8988T (cell line): ENCODE results near the gene TRIM32.

Source experiments
- DNase-seq: peaks from one replicate; pipeline ENCODE4 v3.0.0; 2011

TRIM32 gene, protein sequence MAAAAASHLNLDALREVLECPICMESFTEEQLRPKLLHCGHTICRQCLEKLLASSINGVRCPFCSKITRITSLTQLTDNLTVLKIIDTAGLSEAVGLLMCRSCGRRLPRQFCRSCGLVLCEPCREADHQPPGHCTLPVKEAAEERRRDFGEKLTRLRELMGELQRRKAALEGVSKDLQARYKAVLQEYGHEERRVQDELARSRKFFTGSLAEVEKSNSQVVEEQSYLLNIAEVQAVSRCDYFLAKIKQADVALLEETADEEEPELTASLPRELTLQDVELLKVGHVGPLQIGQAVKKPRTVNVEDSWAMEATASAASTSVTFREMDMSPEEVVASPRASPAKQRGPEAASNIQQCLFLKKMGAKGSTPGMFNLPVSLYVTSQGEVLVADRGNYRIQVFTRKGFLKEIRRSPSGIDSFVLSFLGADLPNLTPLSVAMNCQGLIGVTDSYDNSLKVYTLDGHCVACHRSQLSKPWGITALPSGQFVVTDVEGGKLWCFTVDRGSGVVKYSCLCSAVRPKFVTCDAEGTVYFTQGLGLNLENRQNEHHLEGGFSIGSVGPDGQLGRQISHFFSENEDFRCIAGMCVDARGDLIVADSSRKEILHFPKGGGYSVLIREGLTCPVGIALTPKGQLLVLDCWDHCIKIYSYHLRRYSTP

DNA sequence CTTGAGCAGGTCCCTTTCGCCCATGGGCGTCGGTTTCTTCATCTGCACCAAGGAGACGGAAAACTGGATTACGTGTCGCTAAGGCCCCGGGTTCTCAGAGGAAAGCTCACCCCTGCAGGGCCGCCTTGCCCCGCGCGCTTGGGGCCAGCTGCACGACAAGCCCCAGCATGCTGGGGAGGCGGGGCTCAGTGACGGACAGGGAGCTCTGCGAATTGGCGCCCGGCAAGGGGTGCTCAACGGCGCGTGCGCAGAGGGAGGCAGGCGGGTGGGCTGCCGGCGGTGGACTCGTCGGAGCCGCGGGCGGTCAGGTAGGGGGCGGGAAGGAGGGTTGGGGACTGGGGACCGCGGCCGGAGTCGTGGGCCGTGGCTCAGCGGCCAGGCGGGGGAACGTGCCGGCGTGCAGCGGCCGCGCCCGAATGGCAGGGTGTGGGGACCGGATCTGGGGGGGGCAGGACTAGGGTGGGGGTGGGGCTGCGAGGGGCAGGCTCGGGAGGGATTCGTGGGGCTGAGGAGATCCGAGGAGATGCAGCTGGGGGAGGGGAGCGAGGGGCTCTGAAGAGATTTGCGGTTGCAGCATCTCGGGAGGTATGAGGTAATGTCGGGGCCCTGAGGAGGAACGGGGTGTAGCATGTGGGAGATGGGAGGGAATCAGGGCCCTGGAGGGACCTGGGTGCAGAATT, at the start of gene TRIM32:
Gene TRIM32 (plus strand): TSS at position 232 of the 680 bp plus-strand sequence. CDS start 10,438 bp downstream, outside the sequence.
- peak; percentile 82 for DNase-seq

DNA sequence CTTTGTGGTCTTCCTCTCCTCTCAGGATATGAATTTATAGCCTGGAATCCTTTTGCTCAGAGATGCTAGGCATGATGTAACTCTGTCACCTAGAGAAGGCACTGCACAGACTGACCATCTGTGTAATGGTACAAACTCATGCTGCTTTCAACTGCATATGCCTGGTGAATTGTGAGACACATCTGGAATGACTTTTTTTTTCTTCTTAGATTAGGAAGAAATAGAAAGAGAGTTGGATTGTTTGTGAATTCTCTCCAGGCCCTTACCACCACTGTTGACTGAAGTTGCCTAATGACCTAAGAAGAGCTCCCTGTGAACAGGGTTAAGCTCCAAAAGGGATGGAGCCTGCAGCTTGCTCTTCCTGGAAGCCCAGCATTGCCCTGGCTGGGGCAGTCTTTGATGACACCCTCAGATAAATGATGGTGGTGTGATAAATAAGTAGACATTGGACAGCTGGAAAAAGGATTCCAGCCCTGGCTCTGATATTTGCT, 47.8 kb upstream of the TRIM32 start:
- DNase-seq = no peak

DNA sequence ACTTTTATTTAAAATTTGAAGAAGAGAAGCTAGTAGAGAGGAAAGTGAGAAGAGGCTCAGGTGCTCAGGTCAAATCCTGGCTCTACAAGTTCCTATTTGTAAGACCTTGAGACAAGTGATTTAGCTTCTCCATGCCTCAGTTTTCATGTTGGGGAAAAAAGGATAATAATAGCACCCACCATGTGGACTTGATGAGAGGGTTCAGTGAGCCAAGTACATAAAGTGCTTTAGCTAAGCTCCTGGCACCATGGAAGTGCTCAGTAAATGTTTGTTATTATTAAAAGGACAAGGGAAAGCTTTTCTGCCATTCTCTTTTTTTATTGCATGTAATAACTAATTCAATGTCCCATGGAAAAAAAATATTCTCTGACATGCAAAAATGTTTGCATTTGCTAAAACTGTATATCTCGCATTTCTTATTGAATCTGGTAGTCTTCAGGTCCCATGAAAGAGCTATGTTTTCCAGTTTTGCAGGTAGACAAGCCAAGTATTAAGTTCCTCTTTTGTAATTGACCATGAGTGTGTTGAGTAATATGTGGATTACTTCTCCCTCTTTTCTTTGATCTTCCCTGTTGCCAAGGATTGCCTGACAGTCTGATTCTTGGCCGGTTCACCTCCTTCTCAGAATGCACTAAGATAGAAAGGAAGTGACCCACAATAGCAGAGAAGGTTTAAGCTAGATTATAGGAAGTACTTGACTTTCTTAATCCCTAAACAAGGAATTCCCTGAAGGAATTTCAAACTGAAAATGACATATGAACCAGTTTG, 45.6 kb upstream of the TRIM32 start:
- DNase-seq = no peak

DNA sequence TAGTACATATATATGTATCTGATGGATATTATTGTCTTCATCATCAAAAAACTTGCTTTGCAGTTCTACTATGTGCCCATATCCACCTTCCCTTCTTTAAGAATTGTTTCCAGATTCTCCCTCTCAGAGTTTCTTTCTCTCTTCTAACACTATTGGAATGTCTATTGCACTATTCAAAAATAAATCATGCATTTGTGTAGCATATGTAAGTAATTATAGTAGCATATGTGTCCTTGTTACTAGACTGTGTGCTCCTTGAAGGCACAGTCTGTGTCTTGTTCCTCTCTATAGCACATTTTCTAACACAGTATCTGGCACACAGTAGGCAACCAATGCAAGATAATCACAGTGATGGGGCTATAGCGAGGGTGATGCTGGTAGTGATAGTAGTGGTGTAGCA, 43.4 kb upstream of the TRIM32 start:
- no peak for DNase-seq

DNA sequence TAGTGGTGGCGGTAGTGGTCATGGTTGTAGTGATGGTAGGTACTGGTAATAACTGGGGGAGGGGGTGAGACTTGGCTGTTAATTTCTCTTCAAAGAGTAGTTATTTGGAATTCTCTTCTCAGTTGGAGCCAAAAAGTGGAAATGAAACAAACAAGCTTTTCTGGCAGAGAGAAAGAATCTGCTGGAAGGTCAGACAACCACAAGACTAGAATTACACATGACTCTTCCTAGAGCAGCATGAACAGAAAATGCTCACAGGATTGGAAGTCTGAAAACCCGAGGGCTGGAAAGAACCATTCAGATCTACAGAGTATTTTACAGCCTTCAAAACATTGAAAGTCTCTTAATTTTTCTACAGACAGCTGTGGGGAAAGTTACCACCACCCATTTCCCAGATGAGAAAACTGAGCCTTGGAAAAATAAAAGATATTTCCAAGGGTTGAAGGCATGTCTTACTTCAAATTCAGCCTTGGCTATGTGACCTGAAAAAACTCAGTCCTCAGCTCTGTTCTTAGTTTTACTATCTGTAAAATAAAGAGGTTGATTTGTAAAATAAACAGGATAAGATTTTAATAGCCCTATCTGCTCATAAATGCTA, 42.9 kb upstream of the TRIM32 start:
- DNase-seq = no peak

DNA sequence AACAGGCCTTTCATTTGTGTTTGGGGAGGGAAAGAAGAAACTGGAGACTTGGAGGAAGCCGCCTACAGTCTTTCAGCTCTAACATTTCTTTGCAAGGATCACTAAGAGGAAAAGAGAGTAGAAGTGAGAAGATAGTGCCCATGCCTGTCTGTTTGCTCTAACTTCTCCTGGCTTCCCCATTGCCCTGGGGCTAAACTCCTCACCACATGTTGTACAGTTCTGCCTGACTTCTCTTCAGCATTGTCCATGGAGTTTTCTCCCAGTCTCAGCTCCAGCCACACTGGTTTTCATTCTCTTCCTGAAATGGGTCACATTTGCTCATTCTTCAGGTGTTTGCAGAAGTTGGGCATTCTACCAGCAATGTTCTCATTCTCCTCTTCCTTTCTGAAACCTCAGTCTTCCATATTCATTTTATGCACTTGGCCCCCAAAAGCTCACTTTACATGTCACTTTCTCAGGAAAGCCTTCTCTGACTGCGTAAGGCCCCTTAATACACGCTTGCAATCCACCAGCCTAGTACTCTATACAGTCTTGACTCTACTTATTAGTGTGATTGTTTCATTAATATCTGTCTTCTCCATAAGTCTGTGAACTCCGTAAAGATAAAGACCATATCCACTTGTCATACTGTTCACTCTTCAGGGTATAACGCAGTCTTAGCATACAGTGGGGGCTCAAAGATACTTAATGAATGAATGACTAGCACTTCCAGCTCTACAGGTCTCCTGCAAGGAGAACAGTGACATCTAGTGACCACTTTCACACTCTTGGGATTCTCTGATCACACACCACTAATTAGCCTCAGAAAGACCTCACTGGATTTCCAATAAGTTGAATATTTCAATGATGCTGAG, 40.2 kb upstream of the TRIM32 start:
- DNase-seq = no peak

DNA sequence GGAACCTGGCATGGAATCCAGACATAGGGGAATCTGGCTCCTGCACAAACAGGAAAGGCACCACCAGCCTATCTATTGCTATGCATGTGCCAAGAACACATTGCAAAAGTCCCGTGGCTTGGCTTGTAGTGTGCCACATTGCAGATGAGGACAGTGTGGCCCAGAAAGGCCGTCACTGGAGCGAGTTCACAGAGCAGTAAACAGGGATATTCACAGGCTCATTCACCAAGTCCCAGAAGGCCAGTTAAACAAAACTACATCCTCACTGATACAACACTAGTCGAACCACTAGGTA, 39.6 kb upstream of the TRIM32 start:
- DNase-seq = no peak

DNA sequence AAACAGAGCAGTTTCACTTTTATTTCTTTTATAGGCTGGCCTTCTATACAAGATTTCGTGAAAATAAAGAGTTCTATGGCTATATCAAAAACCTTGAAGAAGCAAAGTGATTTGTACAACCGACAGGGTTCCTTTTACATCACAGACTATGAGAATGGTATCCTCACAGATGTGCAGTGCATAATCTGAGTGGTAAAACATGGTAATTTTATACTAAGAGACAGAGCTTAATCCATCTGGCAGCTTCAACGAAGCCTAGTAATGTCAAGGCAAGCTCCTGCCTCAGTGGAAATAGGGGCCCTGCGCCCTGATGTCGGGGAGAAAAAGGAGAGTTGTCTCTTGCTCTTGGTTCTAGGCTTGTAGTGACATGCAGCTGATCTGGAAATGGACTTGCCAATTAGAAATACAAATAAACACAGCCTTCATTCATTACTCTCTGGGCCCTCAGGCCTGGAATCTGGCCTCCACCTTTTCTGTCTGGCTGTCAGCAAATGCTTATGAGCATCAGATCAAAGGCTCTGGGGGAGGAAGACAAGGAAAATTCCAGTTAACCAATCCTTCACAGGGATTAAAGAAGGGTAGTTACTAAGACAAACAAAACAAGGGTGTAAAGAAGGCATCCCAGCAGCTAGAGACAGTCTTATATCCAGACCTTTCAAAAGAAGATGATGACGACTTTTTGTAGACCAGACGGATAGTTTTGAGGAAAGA, 33.6 kb upstream of the TRIM32 start:
- DNase-seq = no peak

DNA sequence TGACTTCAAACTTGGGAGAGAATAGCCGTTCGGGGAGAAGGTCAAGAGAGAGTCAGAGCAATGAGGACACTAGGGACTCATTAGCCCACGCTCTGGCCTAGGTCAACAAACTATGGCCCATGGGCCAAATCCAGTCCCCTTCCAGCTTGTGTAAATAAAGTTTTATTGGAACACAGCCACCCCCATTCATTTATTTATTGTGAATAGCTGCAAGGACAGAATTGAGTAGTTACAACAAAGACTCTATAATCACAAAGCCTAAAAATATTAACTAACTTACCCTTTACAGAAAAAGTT, 33.1 kb upstream of the TRIM32 start:
- DNase-seq = no peak

DNA sequence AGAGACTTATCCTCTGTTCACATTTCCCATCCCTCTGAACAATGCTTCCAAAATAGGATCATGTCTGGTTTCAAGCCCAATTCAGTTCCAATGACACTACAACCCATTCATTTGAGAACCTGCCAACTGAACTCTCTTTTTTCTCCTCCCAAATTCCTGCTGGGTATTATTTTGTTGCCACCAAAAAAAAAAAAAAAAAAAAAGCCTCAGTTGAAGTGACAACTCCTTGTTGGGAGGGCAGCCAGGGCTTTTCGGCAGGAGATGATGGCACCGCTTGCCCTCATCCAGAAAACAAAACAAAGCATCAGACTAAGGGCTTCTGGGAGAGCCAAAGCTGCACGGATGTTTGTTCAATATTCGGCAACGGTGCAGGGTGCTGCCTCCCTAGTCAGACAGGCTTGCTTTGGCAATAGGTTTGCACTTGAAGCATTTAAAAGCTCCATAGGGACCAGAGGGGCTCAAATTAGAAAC, 30.6 kb upstream of the TRIM32 start:
- no peak for DNase-seq

DNA sequence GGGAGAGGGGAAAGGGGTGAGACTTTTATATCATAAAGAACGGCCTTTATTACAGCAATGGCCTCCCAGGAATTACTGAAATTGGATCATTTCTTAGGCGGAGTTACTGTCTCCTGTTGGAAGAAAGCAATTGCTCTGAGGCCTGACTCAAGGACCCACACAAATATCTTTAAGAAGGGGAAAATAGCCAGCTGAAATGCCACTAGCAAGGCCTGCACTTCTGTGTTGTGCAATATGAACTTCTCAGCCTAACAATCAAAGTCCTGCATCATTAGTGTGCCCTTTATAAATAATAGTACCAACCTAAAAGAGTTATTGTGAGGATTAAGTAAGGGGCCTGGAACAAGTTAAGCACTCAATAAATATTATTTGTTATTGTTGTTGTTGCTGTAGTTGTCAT, 30.1 kb upstream of the TRIM32 start:
- no peak for DNase-seq

DNA sequence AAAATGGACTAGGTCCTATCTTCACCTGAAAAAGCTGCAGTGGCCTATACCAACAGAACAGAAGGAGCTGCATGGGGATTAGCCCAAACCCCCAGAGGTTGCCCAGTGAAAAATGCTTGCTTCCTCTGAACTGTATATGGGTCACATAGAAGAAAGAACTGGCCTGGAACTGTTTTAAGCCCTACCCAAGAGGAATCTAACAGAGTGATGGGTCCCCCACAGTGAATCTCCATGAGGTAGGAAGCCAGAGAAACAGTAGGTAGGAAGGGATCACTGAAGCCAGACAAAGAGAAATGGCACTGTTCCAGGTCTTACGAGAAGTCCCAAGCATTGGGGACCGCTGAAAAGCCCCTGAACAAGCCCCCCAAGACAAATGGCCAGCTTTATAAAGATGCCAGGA, 28.8 kb upstream of the TRIM32 start:
- DNase-seq = no peak

DNA sequence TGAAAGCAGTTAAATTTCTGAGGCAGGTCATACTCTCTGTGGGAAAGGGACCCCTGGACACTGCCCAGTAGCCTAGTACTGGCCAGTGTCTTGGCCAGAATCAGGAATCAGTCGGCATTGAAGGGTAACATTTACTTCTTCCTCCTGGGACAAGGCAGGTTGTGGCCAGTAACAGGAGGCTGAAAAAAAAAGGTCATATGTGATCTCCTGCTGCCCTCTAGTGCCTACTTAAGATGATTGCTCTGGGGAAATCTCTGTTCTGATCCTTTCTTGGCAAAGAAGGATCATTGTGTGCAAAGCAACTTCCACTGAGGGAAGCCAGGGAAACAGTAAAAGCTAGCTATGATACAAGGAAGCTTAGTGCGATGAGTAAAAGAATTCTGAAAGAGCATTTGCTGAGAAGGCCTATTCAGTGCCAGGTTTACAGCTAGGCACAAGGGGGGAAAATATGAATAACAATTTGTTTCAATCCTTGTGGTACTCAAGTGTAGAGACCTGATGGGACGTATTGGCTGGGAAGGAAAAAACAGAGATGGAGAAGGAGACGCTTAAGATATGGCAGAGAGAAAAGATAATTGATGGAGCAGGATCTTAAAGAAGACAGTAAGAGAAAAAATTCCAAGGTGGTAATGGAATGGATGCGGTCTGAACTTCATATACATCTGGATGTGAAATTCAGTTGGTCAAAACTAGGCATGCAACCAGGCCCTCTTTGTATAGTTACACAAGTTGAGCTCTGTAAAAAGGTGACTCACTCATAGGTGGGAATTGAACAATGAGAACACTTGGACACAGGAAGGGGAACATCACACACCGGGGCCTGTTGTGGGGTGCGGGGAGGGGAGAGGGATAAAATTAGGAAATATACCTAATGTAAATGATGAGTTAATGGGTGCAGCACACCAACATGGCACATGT, 25.8 kb upstream of the TRIM32 start:
- DNase-seq = peak; percentile 10

DNA sequence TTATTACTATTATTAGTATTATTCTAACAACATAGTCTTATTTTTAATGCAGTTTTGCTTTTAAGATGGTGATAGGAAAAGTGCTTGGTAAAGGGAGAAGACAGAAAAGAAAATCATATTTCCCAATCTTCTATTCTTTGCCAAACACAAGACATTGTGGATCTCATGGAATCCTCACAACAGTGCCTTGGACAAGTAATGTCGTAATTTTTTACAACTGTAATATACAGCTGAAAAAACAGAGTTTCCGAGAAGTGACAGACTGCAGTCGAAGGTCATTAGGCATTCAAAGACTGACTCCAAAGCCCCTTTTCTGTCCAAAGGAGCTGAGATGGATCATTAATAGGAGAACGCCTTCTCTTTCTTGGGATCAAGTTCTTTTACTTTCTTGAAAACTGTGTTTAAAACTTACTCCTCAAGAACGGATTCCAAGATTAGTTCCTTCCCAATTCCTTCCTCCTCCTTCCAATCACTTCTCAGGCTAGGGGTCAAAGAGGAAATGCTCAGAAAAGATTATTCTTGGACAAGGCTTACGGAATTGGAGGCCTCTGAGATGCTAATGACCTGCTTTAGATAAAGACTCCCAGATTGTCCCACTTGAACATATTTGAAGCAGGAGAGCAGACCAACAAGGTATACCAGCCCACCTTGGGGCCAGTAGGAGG, 24.3 kb upstream of the TRIM32 start:
- DNase-seq = no peak

DNA sequence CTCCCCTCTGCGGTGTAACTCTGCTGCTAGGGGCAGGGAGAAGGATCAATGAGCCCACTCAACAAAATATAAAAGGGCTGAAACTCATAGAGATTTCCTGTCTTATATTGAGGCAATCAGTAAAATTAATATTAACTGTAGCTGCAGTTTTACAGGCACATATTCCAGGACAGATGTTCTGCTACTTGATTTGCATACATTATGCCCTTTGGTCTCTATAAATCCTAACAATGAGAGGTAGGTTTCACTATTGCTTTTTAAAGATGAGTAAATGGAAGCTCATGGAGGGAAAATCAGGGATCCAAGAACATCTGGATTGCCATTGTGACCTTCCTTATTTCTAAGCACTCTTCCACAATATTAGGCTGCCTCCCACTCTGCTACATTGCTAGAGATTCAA, 23.5 kb upstream of the TRIM32 start:
- no peak for DNase-seq

DNA sequence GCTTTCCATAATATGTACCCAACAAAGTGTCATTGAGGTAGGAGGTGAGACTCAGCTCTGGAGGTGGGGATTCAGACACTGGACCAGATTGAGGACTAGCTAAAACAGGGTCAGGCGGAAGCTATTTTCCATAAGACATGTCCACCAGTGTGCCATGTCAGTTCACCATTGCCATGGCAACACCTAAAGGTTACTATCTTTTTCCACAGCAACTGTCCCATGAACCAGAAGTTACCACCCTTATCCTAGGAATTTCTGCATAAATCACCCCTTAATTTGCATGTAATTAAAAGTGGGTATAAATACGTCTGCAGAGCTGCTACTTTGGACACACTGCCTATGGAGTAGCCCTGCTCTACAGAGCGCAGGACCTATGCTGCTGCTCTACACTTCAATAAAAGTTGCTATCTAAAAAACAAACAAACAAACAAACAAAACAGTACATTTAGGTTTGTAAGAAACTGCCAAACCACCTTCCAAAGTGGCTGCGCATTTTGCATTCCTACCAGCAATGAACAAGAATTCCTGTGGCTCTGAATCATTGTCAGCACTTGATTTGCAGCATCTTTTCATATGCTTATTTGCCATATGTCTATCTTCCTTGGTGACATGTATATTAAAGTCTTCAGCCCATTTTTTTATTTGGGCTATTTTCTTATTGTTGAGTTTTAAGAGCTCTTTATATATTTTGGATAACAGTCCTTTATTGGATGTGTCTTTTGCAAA, 18.0 kb upstream of the TRIM32 start:
- DNase-seq = no peak

DNA sequence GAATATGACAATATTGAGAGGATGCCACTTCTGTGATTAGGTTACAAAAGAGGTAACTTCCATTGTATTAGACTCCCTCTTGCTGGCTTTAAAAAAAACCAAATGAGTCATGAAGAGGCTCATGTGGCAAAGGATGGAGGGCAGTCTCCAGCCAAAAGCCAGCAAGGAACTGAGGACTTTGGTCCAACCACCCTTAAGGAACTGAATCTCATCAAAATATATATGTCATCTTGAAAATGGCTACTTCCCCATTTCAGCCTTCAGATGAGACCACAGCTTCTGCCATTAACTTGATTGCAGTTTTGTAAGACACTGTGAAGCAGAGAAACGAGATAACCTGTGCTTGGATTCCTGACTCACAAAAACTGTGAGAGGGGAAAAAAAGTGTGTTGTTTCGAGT, 15.5 kb upstream of the TRIM32 start:
- DNase-seq = no peak

DNA sequence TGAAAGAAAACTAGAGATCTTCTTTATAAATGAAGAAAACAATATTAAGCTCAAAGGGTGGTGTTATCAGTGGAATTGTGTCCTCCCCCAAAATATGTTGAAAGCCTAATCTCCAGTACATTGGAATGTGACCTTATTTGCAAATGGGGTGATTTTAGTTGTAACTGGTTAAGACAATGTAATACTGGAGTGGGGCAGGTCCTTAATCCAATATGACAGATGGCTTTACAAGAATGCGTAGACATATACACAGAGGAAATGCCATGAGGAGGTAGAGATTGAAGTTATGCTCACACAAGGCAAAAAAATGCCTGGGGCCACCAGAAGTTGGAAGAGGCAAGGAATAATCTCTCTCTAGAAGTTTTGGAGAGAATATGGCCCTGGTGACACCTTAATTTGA, 13.7 kb upstream of the TRIM32 start:
- no peak for DNase-seq
